Measurements from ENCODE around the gene HPD. TPM values are rescaled to one million over a fixed set of nuclear protein-coding genes. Genes with fewer than 3 reads are reported as not detected.

HPD gene
- total RNA-seq, 1 donor from 2014 or later: not detected

DNA sequence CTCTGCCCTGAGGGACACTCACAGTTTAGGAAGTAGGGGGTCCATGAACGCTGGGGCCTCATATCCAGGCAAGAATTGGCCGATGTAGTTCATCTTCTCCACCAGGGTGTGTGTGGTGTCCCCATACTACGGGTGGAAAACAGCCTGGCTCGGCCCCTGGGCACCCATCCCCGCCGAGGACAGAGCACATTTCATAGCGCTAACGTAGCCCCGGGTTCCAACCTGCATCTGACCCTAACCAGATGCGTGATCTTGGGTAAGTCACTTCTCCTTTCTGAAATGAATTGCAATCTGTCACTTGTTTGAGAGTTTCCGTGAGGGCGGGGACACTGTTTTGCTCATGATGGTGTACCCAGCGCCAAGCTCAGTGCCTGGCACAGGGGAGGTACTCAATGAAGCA lies 9.0 kb downstream of the HPD start:
- Mint-ChIP-seq H3K36me3 (ENCODE audit: low read depth) (no peaks in the 10 kb centered on the region), H3K4me1 (ENCODE audit: low read depth) (no peaks in the 10 kb centered on the region), H3K4me3 (ENCODE audit: unreplicated experiment) (no peak overlapping the region), H3K9me3 (ENCODE audit: low read depth) (no peaks in the 10 kb centered on the region), H3K27ac (ENCODE audit: unreplicated experiment) (no peak overlapping the region), H3K27me3 (ENCODE audit: low read depth) (no peaks in the 10 kb centered on the region)
- no peak for TF ChIP-seq CTCF (IDR thresholded peaks at IDR 0.05)
- DNase-seq (ENCODE audit: low spot score): no peak

DNA sequence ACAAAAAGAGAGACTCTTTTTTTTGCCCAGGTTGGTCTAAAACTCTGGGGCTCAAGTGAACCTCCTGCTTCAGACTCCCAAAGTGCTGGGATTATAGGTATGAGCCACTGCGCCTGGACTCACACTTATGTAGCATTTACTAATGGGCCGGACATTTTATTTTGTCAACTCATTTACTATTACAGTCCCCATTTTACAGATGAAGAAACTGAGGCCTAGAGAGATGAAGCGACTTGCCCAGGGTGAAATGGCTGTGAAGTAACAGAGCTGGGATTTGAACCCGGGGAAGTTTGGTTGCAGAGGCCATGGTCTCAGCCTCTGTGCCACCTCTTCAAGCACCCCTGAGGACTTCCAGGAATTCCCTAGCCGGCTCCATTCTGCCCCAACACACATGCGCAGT lies 9.4 kb downstream of the HPD start:
- no peaks in the 10 kb centered on the region for H3K9me3 Mint-ChIP-seq (ENCODE audit: low read depth)

GRCh38 chr12:121845701-121846100 lies 13.0 kb downstream of the HPD start:
- no peak for DNase-seq (ENCODE audit: low spot score)
- H3K4me1 Mint-ChIP-seq (ENCODE audit: low read depth): no peaks in the 10 kb centered on the region
- H3K27me3 Mint-ChIP-seq (ENCODE audit: low read depth): no peaks in the 10 kb centered on the region
- no peak overlapping the region for H3K27ac Mint-ChIP-seq (ENCODE audit: unreplicated experiment)
- H3K4me3 Mint-ChIP-seq (ENCODE audit: unreplicated experiment): no peak overlapping the region
- no peaks in the 10 kb centered on the region for H3K36me3 Mint-ChIP-seq (ENCODE audit: low read depth)
- H3K9me3 Mint-ChIP-seq (ENCODE audit: low read depth): no peaks in the 10 kb centered on the region
- no peak for TF ChIP-seq CTCF (IDR thresholded peaks at IDR 0.05)

More for the DNA sequence above, 9.4 kb downstream of the HPD start:
- Mint-ChIP-seq H3K27me3 (ENCODE audit: low read depth) (no peaks in the 10 kb centered on the region), H3K36me3 (ENCODE audit: low read depth) (no peaks in the 10 kb centered on the region), H3K27ac (ENCODE audit: unreplicated experiment) (no peak overlapping the region), H3K4me3 (ENCODE audit: unreplicated experiment) (no peak overlapping the region), H3K4me1 (ENCODE audit: low read depth) (no peaks in the 10 kb centered on the region)
- no peak for TF ChIP-seq CTCF (IDR thresholded peaks at IDR 0.05)
- no peak for DNase-seq (ENCODE audit: low spot score)

- H3K36me3 Mint-ChIP-seq (ENCODE audit: low read depth): no peaks in the 10 kb centered on the region
- no peak overlapping the region for H3K4me3 Mint-ChIP-seq (ENCODE audit: unreplicated experiment)
- H3K4me1 Mint-ChIP-seq (ENCODE audit: low read depth): peaks cover 12% of the 10 kb centered on the region
- no peak for TF ChIP-seq CTCF (IDR thresholded peaks at IDR 0.05)
- no peak overlapping the region for H3K27ac Mint-ChIP-seq (ENCODE audit: unreplicated experiment)
- H3K9me3 Mint-ChIP-seq (ENCODE audit: low read depth): no peaks in the 10 kb centered on the region
- DNase-seq (ENCODE audit: low spot score): no peak
- H3K27me3 Mint-ChIP-seq (ENCODE audit: low read depth): no peaks in the 10 kb centered on the region
Measured at GRCh38 chr12:121843236-121843982, 15.2 kb downstream of the HPD start.

GRCh38 chr12:121839993-121840761 lies 18.5 kb downstream of the HPD start:
- no peak for DNase-seq (ENCODE audit: low spot score)
- Mint-ChIP-seq H3K4me1 (ENCODE audit: low read depth) (peaks cover 12% of the 10 kb centered on the region), H3K4me3 (ENCODE audit: unreplicated experiment) (peak overlapping the region; percentile 91), H3K27me3 (ENCODE audit: low read depth) (no peaks in the 10 kb centered on the region), H3K27ac (ENCODE audit: unreplicated experiment) (peak overlapping the region; percentile 78), H3K36me3 (ENCODE audit: low read depth) (no peaks in the 10 kb centered on the region), H3K9me3 (ENCODE audit: low read depth) (no peaks in the 10 kb centered on the region)
- no peak for TF ChIP-seq CTCF (IDR thresholded peaks at IDR 0.05)
